Measurements from ENCODE around the gene CCT8.
"Not testable (repeated sequence)": the region's sequence is repeated elsewhere in the genome, so short reads cannot be mapped to it uniquely, and the experiment has no call there.

CCT8 gene

GRCh38 chr21:29024474-29025327, 48.7 kb downstream of the CCT8 start, which contains the start of gene USP16:
TSS of gene USP16 (plus strand) at chr21:29024668. CDS start at chr21:29027914, 3,246 bp downstream.
- peak; percentile 87 for DNase-seq (ENCODE audit: low read depth)

- no peak for DNase-seq (ENCODE audit: low read depth)
Observed at GRCh38 chr21:29022166-29022565, 51.3 kb downstream of the CCT8 start.

GRCh38 chr21:29018540-29018939, 54.9 kb downstream of the CCT8 start:
- DNase-seq (ENCODE audit: low read depth): no peak

- DNase-seq (ENCODE audit: low read depth): no peak
Observed at GRCh38 chr21:29017639-29018237, 55.7 kb downstream of the CCT8 start.

- DNase-seq (ENCODE audit: low read depth): not testable (repeated sequence)
Observed at GRCh38 chr21:29011236-29011635, 62.2 kb downstream of the CCT8 start.

- DNase-seq (ENCODE audit: low read depth): no peak
Observed at GRCh38 chr21:29008367-29008766, 65.1 kb downstream of the CCT8 start.

GRCh38 chr21:29007810-29008209, 65.6 kb downstream of the CCT8 start:
- DNase-seq (ENCODE audit: low read depth): no peak

- DNase-seq (ENCODE audit: low read depth): no peak
Observed at GRCh38 chr21:29007135-29007534, 66.3 kb downstream of the CCT8 start.

Data from stimulated activated CD8-positive, alpha-beta memory T cell treated with anti-CD3 and anti-CD28 coated beads, Interleukin-7, amount 100 ng/mL, for 24 hours (primary cell).